Peyer's patch (tissue), 4 donors: Measurements from ENCODE around the gene THSD8. TPM values are rescaled to one million over a fixed set of nuclear protein-coding genes. Genes with fewer than 3 reads are reported as not detected.
A peak's percentile ranks its signal among the peaks of the same experiment; 100 is the strongest.
"Not testable (repeated sequence)": the region's sequence is repeated elsewhere in the genome, so short reads cannot be mapped to it uniquely, and the experiment has no call there.

Source experiments
- DNase-seq, 3 donors: peaks; one replicate each; pipeline ENCODE4 v3.0.0-alpha.2; 2017 to 2019
- H3K27ac ChIP-seq, 4 donors: fragments of 200-600 bp; sonication (generic); one replicate each; pipeline ENCODE4 v1.5.1; 2016 to 2019
- H3K27me3 ChIP-seq, 2 donors: fragments of 200-600 bp; sonication (generic); one replicate each; pipeline ENCODE4 v1.5.1; 2019
- H3K36me3 ChIP-seq, 3 donors: fragments of 200-600 bp; sonication (generic); one replicate each; pipeline ENCODE4 v1.5.1; 2016 to 2019
- H3K4me1 ChIP-seq, 4 donors: fragments of 200-600 bp; sonication (generic); one replicate each; pipeline ENCODE4 v1.5.1; 2016 to 2019
- H3K4me3 ChIP-seq, 4 donors: fragments of 200-600 bp; sonication (generic); 1 replicate in 3 of 4; 2 replicates in 1 of 4; pipeline ENCODE4 v1.5.1; 2016 to 2019; ENCODE audit warnings: mild to moderate bottlenecking in 1 of 4
- H3K9me3 ChIP-seq, 4 donors: fragments of 200-600 bp; sonication (generic); one replicate each; pipeline ENCODE4 v1.5.1; 2016 to 2019; ENCODE audit warnings: mild to moderate bottlenecking in 1 of 4
- CTCF ChIP-seq, 6 experiments: fragments of 450-650 bp in 4 of 6; fragments of 200-600 bp in 2 of 6; sonication (generic) in 1 of 6; IDR thresholded peaks; one replicate each; pipeline ENCODE4 v1.5.1; 2017 to 2019; ENCODE audit warnings: antibody characterized with exemption in 6 of 6, mild to moderate bottlenecking in 3 of 6, moderate library complexity in 1 of 6
- POLR2A ChIP-seq, 2 donors: fragments of 450-650 bp; IDR thresholded peaks; one replicate each; pipeline ENCODE4 v1.5.1; 2017; ENCODE audit warnings: antibody characterized with exemption in 2 of 2, mild to moderate bottlenecking in 2 of 2, moderate library complexity in 2 of 2
- total RNA-seq, 4 donors: library from RNA; depleted of rRNA; stranded (reverse); fragments of >200 nt; gene quantifications; one replicate each; pipeline ENCODE4 v1.1.0, GENCODE V29; 2016

Gene THSD8
- total RNA-seq, 4 donors from 2014 or later: not detected

- no peaks in the 10 kb centered on the region for H3K9me3 ChIP-seq
- peak overlapping the region; percentile 69 to 86 (median 80) for H3K4me3 ChIP-seq
- peaks cover 3 to 23% (median 14%) of the 10 kb centered on the region in 4 donors for H3K4me1 ChIP-seq
- TF ChIP-seq CTCF (IDR thresholded peaks at IDR 0.05) (no peak), POLR2A (IDR thresholded peaks at IDR 0.05) (no peak)
- H3K27me3 ChIP-seq: no peaks in the 10 kb centered on the region
- peak in 2 of 3 donors; percentile 67 to 68 for DNase-seq
- peak overlapping the region; percentile 64 to 78 (median 74) for H3K27ac ChIP-seq
- H3K36me3 ChIP-seq: peaks cover 0 to 21% (median 0%) of the 10 kb centered on the region in 3 donors
These were observed 875 bp upstream of the THSD8 start for GRCh38 chr19:12800923-12801465.

- Histone ChIP-seq H3K9me3 (no peaks in the 10 kb centered on the region), H3K4me3 (peak overlapping the region; percentile 69 to 86 (median 80)), H3K27ac (peak overlapping the region; percentile 64 to 78 (median 74)), H3K4me1 (peaks cover 0 to 25% (median 17%) of the 10 kb centered on the region in 4 donors), H3K36me3 (peaks cover 0 to 21% (median 0%) of the 10 kb centered on the region in 3 donors), H3K27me3 (no peaks in the 10 kb centered on the region)
- TF ChIP-seq POLR2A (IDR thresholded peaks at IDR 0.05) (no peak), CTCF (IDR thresholded peaks at IDR 0.05) (no peak)
- DNase-seq: no peak
These were observed 618 bp downstream of the THSD8 start for GRCh38 chr19:12802267-12803106.

DNA sequence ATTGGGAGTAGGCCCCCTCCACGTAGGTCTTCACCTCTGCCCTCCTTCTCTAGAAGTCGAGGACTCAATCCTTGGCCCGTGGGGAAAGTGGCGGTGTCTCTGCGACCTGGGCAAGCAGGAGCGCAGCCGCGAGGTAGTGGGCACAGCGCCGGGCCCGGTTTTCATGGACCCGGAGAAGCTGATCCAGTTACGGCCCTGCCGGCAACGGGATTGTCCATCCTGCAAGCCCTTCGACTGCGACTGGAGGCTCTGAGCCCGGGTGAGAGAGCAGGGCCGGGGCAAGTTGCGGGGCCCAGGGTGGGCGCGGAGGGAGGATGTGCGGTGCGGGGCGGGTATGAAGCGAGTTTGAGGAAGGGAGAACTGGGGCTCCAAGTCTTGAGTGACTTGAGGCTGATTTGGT lies 2.2 kb downstream of the THSD8 start:
- no peak for DNase-seq
- Histone ChIP-seq H3K36me3 (peaks cover 0 to 17% (median 0%) of the 10 kb centered on the region in 3 donors), H3K4me1 (peaks cover 0 to 25% (median 17%) of the 10 kb centered on the region in 4 donors), H3K9me3 (no peaks in the 10 kb centered on the region), H3K27ac (no peak overlapping the region), H3K4me3 (no peak overlapping the region), H3K27me3 (no peaks in the 10 kb centered on the region)
- TF ChIP-seq POLR2A (IDR thresholded peaks at IDR 0.05) (no peak), CTCF (IDR thresholded peaks at IDR 0.05) (no peak)

DNA sequence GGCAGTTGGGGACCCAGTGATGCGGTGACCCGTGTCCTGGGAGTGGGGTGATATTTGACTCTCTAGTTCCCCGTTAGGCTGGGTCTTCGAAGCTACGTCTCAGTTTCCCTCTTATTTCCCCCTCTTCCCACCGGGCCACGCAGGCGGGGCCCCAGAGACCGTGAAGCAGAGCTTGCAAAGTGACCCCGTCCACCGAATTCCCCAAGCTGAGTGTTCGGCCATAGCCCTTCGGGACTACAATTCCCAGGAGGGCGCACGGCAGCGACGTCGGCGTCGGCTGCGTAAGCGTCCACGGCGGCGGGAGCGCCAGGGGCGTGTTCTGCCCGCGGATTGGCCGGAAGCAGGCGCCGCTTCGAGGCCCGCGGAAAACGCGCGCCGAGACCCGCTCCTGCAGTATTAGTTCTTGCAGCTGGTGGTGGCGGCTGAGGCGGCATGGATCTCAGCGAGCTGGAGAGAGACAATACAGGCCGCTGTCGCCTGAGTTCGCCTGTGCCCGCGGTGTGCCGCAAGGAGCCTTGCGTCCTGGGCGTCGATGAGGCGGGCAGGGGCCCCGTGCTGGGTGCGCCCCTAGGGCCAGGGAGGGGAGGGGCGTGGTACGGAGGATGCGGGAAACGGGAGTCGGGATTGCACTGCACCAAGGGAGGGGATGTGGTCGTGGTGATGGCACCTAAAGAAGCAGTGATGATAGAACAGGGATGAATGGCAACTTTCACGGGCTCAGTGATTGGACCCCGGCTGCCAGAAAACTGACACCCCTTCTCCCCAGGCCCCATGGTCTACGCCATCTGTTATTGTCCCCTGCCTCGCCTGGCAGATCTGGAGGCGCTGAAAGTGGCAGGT lies 4.6 kb downstream of the THSD8 start, which contains the start of gene RNASEH2A:
TSS of gene RNASEH2A (plus strand) at position 343 of the 840 bp plus-strand sequence. CDS start at position 433, 90 bp downstream.
- no peaks in the 10 kb centered on the region for H3K27me3 ChIP-seq
- peak within 1 kb of the TSS; percentile 27 to 77 (median 34) for H3K27ac ChIP-seq
- H3K4me1 ChIP-seq: peaks cover 0 to 14% (median 9%) of the 10 kb centered on the region in 4 donors
- H3K4me3 ChIP-seq: peak within 1 kb of the TSS; percentile 53 to 74 (median 66)
- no peaks in the 10 kb centered on the region for H3K9me3 ChIP-seq
- H3K36me3 ChIP-seq: no peaks in the 10 kb centered on the region
- peak; percentile 88 to 96 (median 93) for DNase-seq
- TF ChIP-seq POLR2A (IDR thresholded peaks at IDR 0.05): peak in 1 of 2 donors; percentile 24
- peak in 3 of 6 experiments; percentile 29 to 38 (median 31) for TF ChIP-seq CTCF (IDR thresholded peaks at IDR 0.05)

GRCh38 chr19:12815088-12815487 lies 13.2 kb downstream of the THSD8 start:
- H3K9me3 ChIP-seq: no peaks in the 10 kb centered on the region
- H3K36me3 ChIP-seq: peaks cover 0 to 4% (median 0%) of the 10 kb centered on the region in 3 donors
- DNase-seq: no peak
- H3K27me3 ChIP-seq: no peaks in the 10 kb centered on the region
- TF ChIP-seq POLR2A (IDR thresholded peaks at IDR 0.05) (no peak), CTCF (IDR thresholded peaks at IDR 0.05) (no peak)
- H3K4me1 ChIP-seq: no peaks in the 10 kb centered on the region
- H3K27ac ChIP-seq: no peak overlapping the region
- no peak overlapping the region for H3K4me3 ChIP-seq

- H3K4me3 ChIP-seq, DNase-seq, H3K27ac ChIP-seq: not testable (repeated sequence)
These were observed 15.3 kb downstream of the THSD8 start for GRCh38 chr19:12817188-12817587.

DNA sequence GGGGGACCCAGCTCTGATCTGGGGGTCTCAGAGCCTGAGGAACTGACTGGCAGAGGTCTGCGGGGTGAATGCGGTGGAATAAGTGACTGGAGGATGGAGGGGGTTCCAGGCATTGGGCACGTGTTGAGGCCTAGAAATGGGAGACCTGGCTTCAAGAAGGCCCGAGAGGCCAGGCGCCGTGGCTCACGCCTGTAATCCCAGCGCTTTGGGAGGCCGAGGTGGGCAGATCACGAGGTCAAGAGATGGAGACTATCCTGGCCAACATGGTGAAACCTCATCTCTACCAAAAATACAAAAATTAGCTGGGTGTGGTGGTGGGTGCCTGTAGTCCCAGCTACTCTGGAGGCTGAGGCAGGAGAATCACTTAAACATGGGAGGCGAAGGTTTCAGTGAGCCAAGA lies 15.9 kb downstream of the THSD8 start:
- not testable (repeated sequence) for H3K27me3 ChIP-seq, H3K36me3 ChIP-seq, H3K4me3 ChIP-seq, DNase-seq, H3K4me1 ChIP-seq, H3K9me3 ChIP-seq, H3K27ac ChIP-seq

More at GRCh38 chr19:12817188-12817587, 15.3 kb downstream of the THSD8 start:
- H3K36me3 ChIP-seq, H3K27me3 ChIP-seq, H3K9me3 ChIP-seq, H3K4me1 ChIP-seq: not testable (repeated sequence)
